ENCODE results near the gene EFNA1.
"Not testable (repeated sequence)": the region's sequence is repeated elsewhere in the genome, so short reads cannot be mapped to it uniquely, and the experiment has no call there.

The EFNA1 gene

GRCh38 chr1:155104605-155105534, 22.8 kb upstream of the EFNA1 start:
- H3K36me3 ChIP-seq (ENCODE audit: control insufficient read depth, insufficient read depth, low read length) = no peaks in the 10 kb centered on the region
- H3K4me3 ChIP-seq (ENCODE audit: low read length) = no peak overlapping the region
- no peaks in the 10 kb centered on the region for H3K4me1 ChIP-seq (ENCODE audit: control insufficient read depth, insufficient read depth, low read length)
- H3K27ac ChIP-seq (ENCODE audit: low read depth, low read length) = no peak overlapping the region
- no peak overlapping the region for H3K9ac ChIP-seq (ENCODE audit: low read length)
- no peaks in the 10 kb centered on the region for H3K27me3 ChIP-seq (ENCODE audit: control insufficient read depth, insufficient read depth, low read length)

- no peak overlapping the region for H3K9ac ChIP-seq (ENCODE audit: low read length)
- no peaks in the 10 kb centered on the region for H3K36me3 ChIP-seq (ENCODE audit: control insufficient read depth, insufficient read depth, low read length)
- H3K4me3 ChIP-seq (ENCODE audit: low read length) = no peak overlapping the region
- no peaks in the 10 kb centered on the region for H3K4me1 ChIP-seq (ENCODE audit: control insufficient read depth, insufficient read depth, low read length)
- no peaks in the 10 kb centered on the region for H3K27me3 ChIP-seq (ENCODE audit: control insufficient read depth, insufficient read depth, low read length)
- no peak overlapping the region for H3K27ac ChIP-seq (ENCODE audit: low read depth, low read length)
Measured at GRCh38 chr1:155105604-155106011, 22.1 kb upstream of the EFNA1 start.

- Histone ChIP-seq H3K27me3 (ENCODE audit: control insufficient read depth, insufficient read depth, low read length) (no peaks in the 10 kb centered on the region), H3K4me3 (ENCODE audit: low read length) (no peak overlapping the region), H3K9ac (ENCODE audit: low read length) (no peak overlapping the region), H3K36me3 (ENCODE audit: control insufficient read depth, insufficient read depth, low read length) (no peaks in the 10 kb centered on the region), H3K4me1 (ENCODE audit: control insufficient read depth, insufficient read depth, low read length) (no peaks in the 10 kb centered on the region), H3K27ac (ENCODE audit: low read depth, low read length) (no peak overlapping the region)
Measured at GRCh38 chr1:155106862-155107261, 20.8 kb upstream of the EFNA1 start.

GRCh38 chr1:155107309-155108264, 20.1 kb upstream of the EFNA1 start:
- Histone ChIP-seq H3K27me3 (ENCODE audit: control insufficient read depth, insufficient read depth, low read length) (no peaks in the 10 kb centered on the region), H3K4me3 (ENCODE audit: low read length) (no peak overlapping the region), H3K27ac (ENCODE audit: low read depth, low read length) (no peak overlapping the region), H3K36me3 (ENCODE audit: control insufficient read depth, insufficient read depth, low read length) (no peaks in the 10 kb centered on the region), H3K4me1 (ENCODE audit: control insufficient read depth, insufficient read depth, low read length) (no peaks in the 10 kb centered on the region), H3K9ac (ENCODE audit: low read length) (no peak overlapping the region)

GRCh38 chr1:155108296-155108695, 19.4 kb upstream of the EFNA1 start:
- no peaks in the 10 kb centered on the region for H3K36me3 ChIP-seq (ENCODE audit: control insufficient read depth, insufficient read depth, low read length)
- no peaks in the 10 kb centered on the region for H3K27me3 ChIP-seq (ENCODE audit: control insufficient read depth, insufficient read depth, low read length)
- no peak overlapping the region for H3K4me3 ChIP-seq (ENCODE audit: low read length)
- no peaks in the 10 kb centered on the region for H3K4me1 ChIP-seq (ENCODE audit: control insufficient read depth, insufficient read depth, low read length)
- H3K9ac ChIP-seq (ENCODE audit: low read length) = no peak overlapping the region
- H3K27ac ChIP-seq (ENCODE audit: low read depth, low read length) = no peak overlapping the region

- no peak overlapping the region for H3K4me3 ChIP-seq (ENCODE audit: low read length)
Measured at GRCh38 chr1:155110381-155110780, 17.3 kb upstream of the EFNA1 start.

GRCh38 chr1:155110826-155111225, 16.9 kb upstream of the EFNA1 start:
- Histone ChIP-seq H3K9ac (ENCODE audit: low read length) (no peak overlapping the region), H3K36me3 (ENCODE audit: control insufficient read depth, insufficient read depth, low read length) (no peaks in the 10 kb centered on the region), H3K27me3 (ENCODE audit: control insufficient read depth, insufficient read depth, low read length) (no peaks in the 10 kb centered on the region), H3K4me3 (ENCODE audit: low read length) (no peak overlapping the region), H3K27ac (ENCODE audit: low read depth, low read length) (no peak overlapping the region), H3K4me1 (ENCODE audit: control insufficient read depth, insufficient read depth, low read length) (no peaks in the 10 kb centered on the region)

More at GRCh38 chr1:155110381-155110780, 17.3 kb upstream of the EFNA1 start:
- no peaks in the 10 kb centered on the region for H3K36me3 ChIP-seq (ENCODE audit: control insufficient read depth, insufficient read depth, low read length)
- H3K9ac ChIP-seq (ENCODE audit: low read length) = no peak overlapping the region
- H3K4me1 ChIP-seq (ENCODE audit: control insufficient read depth, insufficient read depth, low read length) = no peaks in the 10 kb centered on the region
- no peak overlapping the region for H3K27ac ChIP-seq (ENCODE audit: low read depth, low read length)
- no peaks in the 10 kb centered on the region for H3K27me3 ChIP-seq (ENCODE audit: control insufficient read depth, insufficient read depth, low read length)

- no peak overlapping the region for H3K4me3 ChIP-seq (ENCODE audit: low read length)
- H3K27ac ChIP-seq (ENCODE audit: low read depth, low read length) = no peak overlapping the region
- no peaks in the 10 kb centered on the region for H3K36me3 ChIP-seq (ENCODE audit: control insufficient read depth, insufficient read depth, low read length)
- H3K4me1 ChIP-seq (ENCODE audit: control insufficient read depth, insufficient read depth, low read length) = no peaks in the 10 kb centered on the region
- no peak overlapping the region for H3K9ac ChIP-seq (ENCODE audit: low read length)
- H3K27me3 ChIP-seq (ENCODE audit: control insufficient read depth, insufficient read depth, low read length) = no peaks in the 10 kb centered on the region
Measured at GRCh38 chr1:155113450-155113980, 14.2 kb upstream of the EFNA1 start.

GRCh38 chr1:155116113-155116764, 11.4 kb upstream of the EFNA1 start:
- no peak overlapping the region for H3K9ac ChIP-seq (ENCODE audit: low read length)
- no peaks in the 10 kb centered on the region for H3K4me1 ChIP-seq (ENCODE audit: control insufficient read depth, insufficient read depth, low read length)
- no peaks in the 10 kb centered on the region for H3K36me3 ChIP-seq (ENCODE audit: control insufficient read depth, insufficient read depth, low read length)
- no peaks in the 10 kb centered on the region for H3K27me3 ChIP-seq (ENCODE audit: control insufficient read depth, insufficient read depth, low read length)
- no peak overlapping the region for H3K4me3 ChIP-seq (ENCODE audit: low read length)
- no peak overlapping the region for H3K27ac ChIP-seq (ENCODE audit: low read depth, low read length)

- no peak overlapping the region for H3K4me3 ChIP-seq (ENCODE audit: low read length)
- H3K4me1 ChIP-seq (ENCODE audit: control insufficient read depth, insufficient read depth, low read length) = no peaks in the 10 kb centered on the region
- no peak overlapping the region for H3K27ac ChIP-seq (ENCODE audit: low read depth, low read length)
- H3K27me3 ChIP-seq (ENCODE audit: control insufficient read depth, insufficient read depth, low read length) = no peaks in the 10 kb centered on the region
- no peaks in the 10 kb centered on the region for H3K36me3 ChIP-seq (ENCODE audit: control insufficient read depth, insufficient read depth, low read length)
- H3K9ac ChIP-seq (ENCODE audit: low read length) = no peak overlapping the region
Measured at GRCh38 chr1:155117610-155118009, 10.1 kb upstream of the EFNA1 start.

- not testable (repeated sequence) for H3K4me3 ChIP-seq (ENCODE audit: low read length); H3K9ac ChIP-seq (ENCODE audit: low read length); H3K36me3 ChIP-seq (ENCODE audit: control insufficient read depth, insufficient read depth, low read length); H3K4me1 ChIP-seq (ENCODE audit: control insufficient read depth, insufficient read depth, low read length); H3K27me3 ChIP-seq (ENCODE audit: control insufficient read depth, insufficient read depth, low read length); H3K27ac ChIP-seq (ENCODE audit: low read depth, low read length)
Measured at GRCh38 chr1:155118090-155118489, 9.6 kb upstream of the EFNA1 start.

- H3K36me3 ChIP-seq (ENCODE audit: control insufficient read depth, insufficient read depth, low read length) = no peaks in the 10 kb centered on the region
- H3K27me3 ChIP-seq (ENCODE audit: control insufficient read depth, insufficient read depth, low read length) = no peaks in the 10 kb centered on the region
- H3K9ac ChIP-seq (ENCODE audit: low read length) = no peak overlapping the region
- H3K4me1 ChIP-seq (ENCODE audit: control insufficient read depth, insufficient read depth, low read length) = no peaks in the 10 kb centered on the region
- H3K27ac ChIP-seq (ENCODE audit: low read depth, low read length) = no peak overlapping the region
- no peak overlapping the region for H3K4me3 ChIP-seq (ENCODE audit: low read length)
Measured at GRCh38 chr1:155120253-155120652, 7.4 kb upstream of the EFNA1 start.
